Neuronal stem cell (in vitro differentiated cells): ENCODE measurements around the gene GJD3.

Source experiments
- DNase-seq: peaks from one replicate; pipeline ENCODE4 v3.0.0-alpha.2; 2013; ENCODE audit warnings: low spot score
- H2AFZ ChIP-seq: one replicate; pipeline ENCODE4 v1.6.1; 2013; ENCODE audit warnings: mild to moderate bottlenecking, low read length, inconsistent platforms
- H2AK5ac ChIP-seq: 2 replicates; pipeline ENCODE4 v1.6.1; 2013; ENCODE audit warnings: low read depth, mild to moderate bottlenecking, inconsistent platforms, low read length, moderate library complexity, mixed read lengths
- H2BK120ac ChIP-seq: 2 replicates; pipeline ENCODE4 v1.6.1; 2013; ENCODE audit warnings: low read depth, mild to moderate bottlenecking, inconsistent platforms, low read length, moderate library complexity, mixed read lengths
- H2BK12ac ChIP-seq: one replicate; pipeline ENCODE4 v1.6.1; 2013; ENCODE audit warnings: low read length, inconsistent platforms
- H2BK15ac ChIP-seq: 2 replicates; pipeline ENCODE4 v1.6.1; 2013; ENCODE audit warnings: mild to moderate bottlenecking, low read length, inconsistent platforms, mixed read lengths
- H2BK5ac ChIP-seq: one replicate; pipeline ENCODE4 v1.6.1; 2013; ENCODE audit warnings: inconsistent platforms, mild to moderate bottlenecking, low read length, moderate library complexity
- H3K14ac ChIP-seq: one replicate; pipeline ENCODE4 v1.6.1; 2013; ENCODE audit warnings: low read length, inconsistent platforms
- H3K18ac ChIP-seq: 2 replicates; pipeline ENCODE4 v1.6.1; 2013; ENCODE audit warnings: low read length, inconsistent platforms
- H3K23ac ChIP-seq: 2 replicates; pipeline ENCODE4 v1.6.1; 2013; ENCODE audit warnings: low read depth, mild to moderate bottlenecking, mixed read lengths, low read length, inconsistent platforms; ENCODE audit not compliant: poor library complexity
- H3K27ac ChIP-seq: replicated peaks from 3 replicates; pipeline ENCODE4 v1.5.1; 2013; ENCODE audit warnings: low read length, inconsistent platforms
- H3K27me3 ChIP-seq, 3 experiments: 2 replicates each; pipeline ENCODE4 v1.6.1; 2013; ENCODE audit warnings: low read length in 3 of 3, mild to moderate bottlenecking in 2 of 3, inconsistent platforms in 1 of 3, low read depth in 1 of 3, mixed read lengths in 1 of 3, moderate library complexity in 1 of 3; ENCODE audit not compliant: control insufficient read depth in 3 of 3, insufficient read depth in 3 of 3
- H3K36me3 ChIP-seq, 2 donors: replicated peaks in 1 of 2; 2 replicates each; pipeline ENCODE4 v1.6.1; 2013; ENCODE audit warnings: low read length in 2 of 2; ENCODE audit not compliant: control insufficient read depth in 2 of 2, insufficient read depth in 2 of 2
- H3K4ac ChIP-seq: 2 replicates; pipeline ENCODE4 v1.6.1; 2013; ENCODE audit warnings: inconsistent platforms, mild to moderate bottlenecking, low read length, moderate library complexity
- H3K4me1 ChIP-seq, 2 donors: 1 replicate in 1 of 2; 2 replicates in 1 of 2; pipeline ENCODE4 v1.6.1; 2013; ENCODE audit warnings: low read length in 2 of 2, low read depth in 1 of 2; ENCODE audit not compliant: control insufficient read depth in 2 of 2, insufficient read depth in 1 of 2
- H3K4me2 ChIP-seq: one replicate; pipeline ENCODE4 v1.6.1; 2013; ENCODE audit warnings: mild to moderate bottlenecking, low read length, inconsistent platforms; ENCODE audit not compliant: insufficient read depth, poor library complexity, severe bottlenecking
- H3K4me3 ChIP-seq, 2 donors: 2 replicates each; pipeline ENCODE4 v1.5.1; 2013; ENCODE audit warnings: low read length in 2 of 2, mild to moderate bottlenecking in 2 of 2, inconsistent platforms in 1 of 2, moderate library complexity in 1 of 2
- H3K79me1 ChIP-seq: one replicate; pipeline ENCODE4 v1.6.1; 2013; ENCODE audit warnings: low read depth, mild to moderate bottlenecking, inconsistent platforms, low read length, moderate library complexity
- H3K9ac ChIP-seq: one replicate; pipeline ENCODE4 v1.6.1; 2013; ENCODE audit warnings: mild to moderate bottlenecking, low read depth, low read length, inconsistent platforms; ENCODE audit not compliant: poor library complexity
- H3K9me3 ChIP-seq, 2 donors: replicated peaks in 1 of 2; 2 replicates each; pipeline versions ENCODE3 to v1.6.1; 2013; ENCODE audit warnings: low read length in 2 of 2, mild to moderate bottlenecking in 2 of 2, inconsistent platforms in 1 of 2, low read depth in 1 of 2, mixed read lengths in 1 of 2, moderate library complexity in 1 of 2; ENCODE audit not compliant: control insufficient read depth in 2 of 2, insufficient read depth in 1 of 2
- H4K8ac ChIP-seq: one replicate; pipeline ENCODE4 v1.6.1; 2013; ENCODE audit warnings: low read depth, mild to moderate bottlenecking, inconsistent platforms, low read length, moderate library complexity
- H4K91ac ChIP-seq: one replicate; pipeline ENCODE4 v1.6.1; 2013; ENCODE audit warnings: low read length, low read depth, mild to moderate bottlenecking, inconsistent platforms; ENCODE audit not compliant: poor library complexity
- WGBS, 2 donors: extraction: QIAGEN DNeasy Blood & Tissue Kit; methylation state at CpG; one replicate each; pipeline ENCODE4 v1.1.7; 2013; ENCODE audit warnings: missing lambda C conversion rate in 2 of 2, mixed read lengths in 1 of 2; ENCODE audit not compliant: insufficient read length in 2 of 2, insufficient replicate concordance in 1 of 2; ENCODE audit errors: extremely low coverage in 2 of 2; 5-methylcytosine and 5-hydroxymethylcytosine counted together

The GJD3 gene

DNA sequence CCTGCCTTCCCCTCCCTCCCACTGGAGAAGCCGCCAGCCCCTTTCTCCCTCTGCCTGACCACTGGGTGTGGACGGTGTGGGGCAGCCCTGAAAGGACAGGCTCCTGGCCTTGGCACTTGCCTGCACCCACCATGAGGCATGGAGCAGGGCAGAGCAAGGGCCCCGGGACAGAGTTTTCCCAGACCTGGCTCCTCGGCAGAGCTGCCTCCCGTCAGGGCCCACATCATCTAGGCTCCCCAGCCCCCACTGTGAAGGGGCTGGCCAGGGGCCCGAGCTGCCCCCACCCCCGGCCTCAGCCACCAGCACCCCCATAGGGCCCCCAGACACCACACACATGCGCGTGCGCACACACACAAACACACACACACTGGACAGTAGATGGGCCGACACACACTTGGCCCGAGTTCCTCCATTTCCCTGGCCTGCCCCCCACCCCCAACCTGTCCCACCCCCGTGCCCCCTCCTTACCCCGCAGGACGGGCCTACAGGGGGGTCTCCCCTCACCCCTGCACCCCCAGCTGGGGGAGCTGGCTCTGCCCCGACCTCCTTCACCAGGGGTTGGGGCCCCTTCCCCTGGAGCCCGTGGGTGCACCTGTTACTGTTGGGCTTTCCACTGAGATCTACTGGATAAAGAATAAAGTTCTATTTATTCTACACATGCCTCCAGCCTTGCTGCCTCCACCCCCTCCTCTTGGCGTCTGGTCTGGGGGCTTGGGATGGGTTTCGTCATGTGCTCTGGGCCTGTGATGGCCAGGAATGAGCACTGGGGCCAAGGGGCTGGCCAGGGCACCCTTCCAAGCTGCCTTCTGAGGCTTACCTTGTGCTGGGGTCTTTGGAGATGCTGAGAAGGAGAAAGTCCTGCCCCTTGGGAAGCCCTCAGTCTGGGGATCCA lies 7.3 kb downstream of the GJD3 start:
- Histone ChIP-seq H3K79me1 (no peaks in the 10 kb centered on the region), H3K27ac (no peak overlapping the region)

DNA sequence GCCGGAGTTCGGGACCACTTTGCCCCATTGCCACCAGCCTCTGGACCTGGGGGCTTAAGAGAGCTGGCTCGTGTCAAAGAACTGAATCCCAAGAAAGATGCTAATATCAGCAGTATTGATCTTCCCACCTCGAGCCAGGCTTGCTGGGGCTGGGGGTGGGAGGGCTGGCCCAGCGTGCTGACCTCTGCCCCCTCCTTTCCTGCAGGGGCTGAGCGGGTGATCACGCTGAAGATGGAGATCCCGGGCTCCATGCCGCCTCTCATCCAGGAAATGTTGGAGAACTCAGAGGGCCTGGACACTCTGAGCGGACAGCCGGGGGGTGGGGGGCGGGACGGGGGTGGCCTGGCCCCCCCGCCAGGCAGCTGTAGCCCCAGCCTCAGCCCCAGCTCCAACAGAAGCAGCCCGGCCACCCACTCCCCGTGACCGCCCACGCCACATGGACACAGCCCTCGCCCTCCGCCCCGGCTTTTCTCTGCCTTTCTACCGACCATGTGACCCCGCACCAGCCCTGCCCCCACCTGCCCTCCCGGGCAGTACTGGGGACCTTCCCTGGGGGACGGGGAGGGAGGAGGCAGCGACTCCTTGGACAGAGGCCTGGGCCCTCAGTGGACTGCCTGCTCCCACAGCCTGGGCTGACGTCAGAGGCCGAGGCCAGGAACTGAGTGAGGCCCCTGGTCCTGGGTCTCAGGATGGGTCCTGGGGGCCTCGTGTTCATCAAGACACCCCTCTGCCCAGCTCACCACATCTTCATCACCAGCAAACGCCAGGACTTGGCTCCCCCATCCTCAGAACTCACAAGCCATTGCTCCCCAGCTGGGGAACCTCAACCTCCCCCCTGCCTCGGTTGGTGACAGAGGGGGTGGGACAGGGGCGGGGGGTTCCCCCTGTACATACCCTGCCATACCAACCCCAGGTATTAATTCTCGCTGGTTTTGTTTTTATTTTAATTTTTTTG lies 8.5 kb downstream of the GJD3 start:
- H3K36me3 ChIP-seq: peaks cover 7 to 30% of the 10 kb centered on the region in 2 donors
- H3K9me3 ChIP-seq: no peaks in the 10 kb centered on the region
- no CpG with 5 or more reads among the region's 33 CpGs for WGBS, 2 donors
- no peak overlapping the region for H3K9ac ChIP-seq
- no peak overlapping the region for H3K4me3 ChIP-seq
- no peak for DNase-seq
- H4K91ac ChIP-seq: no peak overlapping the region
- peak overlapping the region; percentile 71 for H3K18ac ChIP-seq
- no peak overlapping the region for H3K4ac ChIP-seq
- peak overlapping the region; percentile 56 for H2AK5ac ChIP-seq
- no peak overlapping the region for H2BK5ac ChIP-seq
- no peak overlapping the region for H2AFZ ChIP-seq
- peaks cover 12 to 20% of the 10 kb centered on the region in 2 donors for H3K4me1 ChIP-seq
- peak overlapping the region; percentile 68 for H2BK120ac ChIP-seq
- H2BK15ac ChIP-seq: no peak overlapping the region
- H3K23ac ChIP-seq: no peak overlapping the region
- no peak overlapping the region for H3K4me2 ChIP-seq
- no peak overlapping the region for H3K14ac ChIP-seq
- no peak overlapping the region for H3K27ac ChIP-seq
- H3K79me1 ChIP-seq: no peaks in the 10 kb centered on the region
- H2BK12ac ChIP-seq: no peak overlapping the region
- H4K8ac ChIP-seq: no peak overlapping the region
- H3K27me3 ChIP-seq: peaks cover 0 to 5% (median 2%) of the 10 kb centered on the region in 3 experiments

More for the DNA sequence above, 7.3 kb downstream of the GJD3 start:
- Histone ChIP-seq H3K14ac (no peak overlapping the region), H3K9ac (no peak overlapping the region), H3K4me3 (no peak overlapping the region), H3K4me1 (peaks cover 1 to 11% of the 10 kb centered on the region in 2 donors), H2AFZ (no peak overlapping the region), H2BK5ac (no peak overlapping the region), H2AK5ac (peak overlapping the region; percentile 56), H3K9me3 (peaks cover 0 to 1% of the 10 kb centered on the region in 2 donors), H3K27me3 (peaks cover 0 to 14% (median 10%) of the 10 kb centered on the region in 3 experiments), H3K4ac (no peak overlapping the region), H2BK12ac (no peak overlapping the region), H2BK120ac (no peak overlapping the region), H3K36me3 (peaks cover 7 to 24% of the 10 kb centered on the region in 2 donors), H3K18ac (no peak overlapping the region), H3K23ac (no peak overlapping the region), H4K8ac (peak overlapping the region; percentile 43), H2BK15ac (no peak overlapping the region), H4K91ac (no peak overlapping the region), H3K4me2 (no peak overlapping the region)
- no peak for DNase-seq
- WGBS, 2 donors: no CpG with 5 or more reads among the region's 19 CpGs

DNA sequence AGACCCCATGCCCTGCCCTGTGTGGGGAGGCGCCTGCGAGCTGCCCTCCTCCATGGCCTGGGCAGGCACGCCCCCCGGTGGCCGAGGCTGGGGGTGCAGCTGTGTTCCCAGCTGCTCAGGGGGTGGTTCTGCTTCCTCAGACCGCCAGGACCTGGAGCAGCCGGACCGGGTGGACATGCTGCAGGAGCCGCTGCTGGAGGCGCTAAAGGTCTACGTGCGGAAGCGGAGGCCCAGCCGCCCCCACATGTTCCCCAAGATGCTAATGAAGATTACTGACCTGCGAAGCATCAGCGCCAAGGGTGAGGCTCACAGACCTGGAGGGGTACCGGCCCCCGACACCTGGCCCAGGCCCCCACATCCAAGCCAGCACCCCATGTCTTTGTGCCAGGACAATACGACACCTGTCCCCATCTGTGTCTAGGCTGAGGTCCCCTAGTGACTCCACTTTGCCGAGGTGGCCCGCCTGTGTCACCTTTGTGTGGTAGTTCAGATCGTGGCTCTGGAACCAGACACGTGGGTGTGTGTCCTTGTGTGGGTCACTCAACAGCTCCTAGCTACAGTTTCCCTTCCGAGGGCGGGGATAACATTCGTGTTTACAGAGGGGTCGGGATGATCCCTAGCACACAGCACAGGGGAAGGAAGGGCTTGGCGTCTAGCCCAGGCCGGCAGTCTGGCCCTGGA lies 9.3 kb downstream of the GJD3 start:
- Histone ChIP-seq H3K27ac (no peak overlapping the region), H2AK5ac (no peak overlapping the region), H3K9me3 (no peaks in the 10 kb centered on the region), H2AFZ (no peak overlapping the region), H3K9ac (no peak overlapping the region), H3K79me1 (no peaks in the 10 kb centered on the region), H3K4me2 (no peak overlapping the region), H3K4me1 (peaks cover 19 to 27% of the 10 kb centered on the region in 2 donors), H4K8ac (no peak overlapping the region), H3K4ac (no peak overlapping the region), H4K91ac (no peak overlapping the region), H3K36me3 (peaks cover 7 to 30% of the 10 kb centered on the region in 2 donors), H2BK15ac (no peak overlapping the region), H2BK120ac (peak overlapping the region; percentile 68), H3K27me3 (no peaks in the 10 kb centered on the region), H3K23ac (peak overlapping the region; percentile 9), H3K4me3 (no peak overlapping the region), H3K18ac (no peak overlapping the region), H2BK5ac (no peak overlapping the region), H3K14ac (no peak overlapping the region), H2BK12ac (no peak overlapping the region)
- peak; percentile 72 for DNase-seq
- WGBS, 2 donors: no CpG with 5 or more reads among the region's 29 CpGs
